ENCODE results near the gene CIT. TPM values are rescaled to one million over a fixed set of nuclear protein-coding genes. Genes with fewer than 3 reads are reported as not detected.

Gene CIT
- total RNA-seq, 1 donor from 2014 or later: 85.9 TPM

GRCh38 chr12:119791453-119791852 lies 85.7 kb downstream of the CIT start:
- Mint-ChIP-seq H3K36me3 (ENCODE audit: low read depth) (peaks cover 21% of the 10 kb centered on the region), H3K27me3 (ENCODE audit: low read depth) (no peaks in the 10 kb centered on the region), H3K27ac (ENCODE audit: unreplicated experiment) (no peak overlapping the region), H3K4me1 (peaks cover 3% of the 10 kb centered on the region), H3K9me3 (no peaks in the 10 kb centered on the region), H3K4me3 (no peak overlapping the region)
- no peak for TF ChIP-seq CTCF (conservative IDR thresholded peaks at IDR 0.05)
- DNase-seq (ENCODE audit: low read depth, low spot score): no peak

GRCh38 chr12:119788786-119789185 lies 88.3 kb downstream of the CIT start:
- Mint-ChIP-seq H3K27me3 (ENCODE audit: low read depth) (no peaks in the 10 kb centered on the region), H3K4me3 (no peak overlapping the region), H3K9me3 (no peaks in the 10 kb centered on the region), H3K4me1 (peaks cover 3% of the 10 kb centered on the region), H3K27ac (ENCODE audit: unreplicated experiment) (no peak overlapping the region), H3K36me3 (ENCODE audit: low read depth) (peaks cover 29% of the 10 kb centered on the region)
- no peak for TF ChIP-seq CTCF (conservative IDR thresholded peaks at IDR 0.05)
- no peak for DNase-seq (ENCODE audit: low read depth, low spot score)

- Mint-ChIP-seq H3K27me3 (ENCODE audit: low read depth) (no peaks in the 10 kb centered on the region), H3K27ac (ENCODE audit: unreplicated experiment) (no peak overlapping the region), H3K36me3 (ENCODE audit: low read depth) (peaks cover 20% of the 10 kb centered on the region), H3K9me3 (no peaks in the 10 kb centered on the region), H3K4me3 (no peak overlapping the region), H3K4me1 (peaks cover 3% of the 10 kb centered on the region)
- no peak for DNase-seq (ENCODE audit: low read depth, low spot score)
- TF ChIP-seq CTCF (conservative IDR thresholded peaks at IDR 0.05): no peak
Measured at GRCh38 chr12:119786539-119786938, 90.6 kb downstream of the CIT start.

DNA sequence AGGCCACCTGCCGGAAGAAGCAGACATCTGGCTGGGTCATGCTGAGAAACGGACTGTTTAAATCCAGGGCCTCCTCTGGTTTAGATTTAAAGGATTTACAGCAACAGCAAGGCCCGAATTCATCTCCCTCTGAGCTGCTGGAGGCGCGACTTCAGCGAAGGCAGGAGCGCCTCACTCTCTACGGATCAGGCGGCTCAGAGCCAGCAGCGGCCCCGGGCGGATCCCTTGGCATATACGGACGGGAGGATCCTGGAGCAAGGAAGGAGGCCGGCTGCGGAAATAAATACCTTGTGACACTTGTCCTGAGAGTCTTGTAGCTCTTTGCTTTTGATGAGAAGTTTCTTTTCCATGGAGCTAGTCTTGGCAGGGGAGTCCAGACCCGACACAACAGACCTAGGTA lies 92.4 kb downstream of the CIT start:
- peaks cover 18% of the 10 kb centered on the region for H3K36me3 Mint-ChIP-seq (ENCODE audit: low read depth)
- no peaks in the 10 kb centered on the region for H3K9me3 Mint-ChIP-seq
- H3K27me3 Mint-ChIP-seq (ENCODE audit: low read depth): no peaks in the 10 kb centered on the region
- peaks cover 7% of the 10 kb centered on the region for H3K4me1 Mint-ChIP-seq
- no peak overlapping the region for H3K4me3 Mint-ChIP-seq
- TF ChIP-seq CTCF (conservative IDR thresholded peaks at IDR 0.05): no peak
- DNase-seq (ENCODE audit: low read depth, low spot score): no peak
- no peak overlapping the region for H3K27ac Mint-ChIP-seq (ENCODE audit: unreplicated experiment)

DNA sequence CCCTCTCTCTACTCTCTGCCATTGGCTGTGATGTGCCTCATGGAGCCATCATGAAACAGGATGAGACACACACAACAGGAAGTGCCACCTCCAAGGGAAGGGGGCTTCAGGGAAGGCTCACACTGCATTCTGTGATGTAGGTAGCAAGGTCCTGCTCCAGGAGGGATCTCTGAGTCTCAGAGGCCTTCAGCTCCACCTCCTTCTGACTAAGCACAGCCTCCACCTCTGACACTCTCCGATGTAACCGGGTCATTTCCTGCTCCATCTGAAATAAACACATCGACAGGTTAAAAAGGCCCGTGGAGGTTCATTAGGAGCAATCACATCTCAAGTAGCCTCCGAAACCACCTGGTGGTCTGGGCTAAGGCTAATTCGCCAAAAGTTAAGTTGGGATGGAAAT lies 93.3 kb downstream of the CIT start:
- Mint-ChIP-seq H3K4me1 (peaks cover 5% of the 10 kb centered on the region), H3K36me3 (ENCODE audit: low read depth) (peaks cover 18% of the 10 kb centered on the region), H3K4me3 (no peak overlapping the region), H3K27me3 (ENCODE audit: low read depth) (no peaks in the 10 kb centered on the region), H3K9me3 (no peaks in the 10 kb centered on the region), H3K27ac (ENCODE audit: unreplicated experiment) (no peak overlapping the region)
- no peak for TF ChIP-seq CTCF (conservative IDR thresholded peaks at IDR 0.05)
- no peak for DNase-seq (ENCODE audit: low read depth, low spot score)

DNA sequence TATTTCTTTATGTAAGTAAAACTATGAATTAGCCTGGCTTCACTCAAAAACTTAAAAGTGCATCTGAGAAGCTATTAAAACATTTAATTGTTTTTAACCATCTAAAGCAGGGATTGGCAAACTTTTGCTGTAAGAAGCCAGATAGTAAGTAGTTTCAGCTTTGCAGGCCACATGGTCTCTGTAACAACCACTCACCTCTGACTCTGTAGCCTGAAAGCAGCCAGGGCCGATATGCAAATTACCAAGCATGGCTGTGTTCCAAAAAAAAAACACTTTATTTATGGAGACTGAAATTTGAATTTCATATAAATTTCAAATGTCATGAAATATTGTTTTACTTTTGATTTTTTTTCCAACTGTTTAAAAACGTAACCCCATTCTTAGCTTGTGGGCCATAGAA lies 95.3 kb downstream of the CIT start:
- TF ChIP-seq CTCF (conservative IDR thresholded peaks at IDR 0.05): no peak
- no peaks in the 10 kb centered on the region for H3K27me3 Mint-ChIP-seq (ENCODE audit: low read depth)
- H3K36me3 Mint-ChIP-seq (ENCODE audit: low read depth): peaks cover 20% of the 10 kb centered on the region
- peaks cover 4% of the 10 kb centered on the region for H3K4me1 Mint-ChIP-seq
- H3K4me3 Mint-ChIP-seq: no peak overlapping the region
- no peaks in the 10 kb centered on the region for H3K9me3 Mint-ChIP-seq
- DNase-seq (ENCODE audit: low read depth, low spot score): no peak
- no peak overlapping the region for H3K27ac Mint-ChIP-seq (ENCODE audit: unreplicated experiment)

Measured in neural crest cell (in vitro differentiated cells).